GM23338 (cell line): ENCODE results near the gene TBC1D14. TPM values are rescaled to one million over a fixed set of nuclear protein-coding genes. Genes with fewer than 3 reads are reported as not detected.

Experiments
- ATAC-seq: fragments of 200-7000 bp; cut with Tn5 transposase; 3 replicates; pipeline ENCODE4 v1.9.1; 2020
- DNase-seq: peaks from one replicate; pipeline ENCODE4 v3.0.0-alpha.2; 2015; ENCODE audit warnings: low spot score
- H2AFZ ChIP-seq: fragments of 200-600 bp; sonication (generic); 2 replicates; pipeline ENCODE4 v1.8.0; 2016; ENCODE audit warnings: antibody characterized with exemption, mild to moderate bottlenecking, moderate library complexity
- H3F3A ChIP-seq: fragments of 200-600 bp; sonication (generic); replicated peaks from 2 replicates; pipeline ENCODE4 v1.8.0; 2017; ENCODE audit warnings: antibody characterized with exemption, mixed run types, low read depth
- H3K27ac ChIP-seq: fragments of 200-600 bp; sonication (generic); 2 replicates; pipeline ENCODE4 v1.6.1; 2016; ENCODE audit warnings: low read depth
- H3K27me3 ChIP-seq: fragments of 200-600 bp; sonication (generic); 2 replicates; pipeline ENCODE4 v1.8.0; 2016; ENCODE audit warnings: mild to moderate bottlenecking, mixed run types, moderate library complexity; ENCODE audit not compliant: insufficient read depth
- H3K36me3 ChIP-seq: fragments of 200-600 bp; sonication (generic); 2 replicates; pipeline ENCODE4 v1.8.0; 2016; ENCODE audit warnings: mild to moderate bottlenecking; ENCODE audit not compliant: insufficient read depth
- H3K4me1 ChIP-seq: fragments of 200-600 bp; sonication (generic); 2 replicates; pipeline ENCODE4 v1.8.0; 2016; ENCODE audit warnings: mild to moderate bottlenecking, moderate library complexity; ENCODE audit not compliant: insufficient read depth
- H3K4me2 ChIP-seq: fragments of 200-600 bp; sonication (generic); 2 replicates; pipeline ENCODE4 v1.7.1; 2017; ENCODE audit warnings: mixed run types
- H3K4me3 ChIP-seq: fragments of 200-600 bp; sonication (generic); 2 replicates; pipeline ENCODE4 v1.6.1; 2016; ENCODE audit warnings: mixed run types
- H3K79me2 ChIP-seq: fragments of 200-600 bp; sonication (generic); replicated peaks from 2 replicates; pipeline ENCODE4 v1.8.0; 2017; ENCODE audit warnings: mild to moderate bottlenecking; ENCODE audit not compliant: insufficient read depth
- H3K9me2 ChIP-seq: fragments of 200-600 bp; sonication (generic); 2 replicates; pipeline ENCODE4 v1.8.0; 2017; ENCODE audit not compliant: insufficient read depth
- H4K20me1 ChIP-seq: fragments of 200-600 bp; sonication (generic); replicated peaks from 2 replicates; pipeline ENCODE4 v1.8.0; 2017; ENCODE audit warnings: mild to moderate bottlenecking; ENCODE audit not compliant: insufficient read depth
- H3K27ac Mint-ChIP-seq: 2 replicates; pipeline ENCODE4 v1.8.0; 2020; ENCODE audit warnings: inconsistent platforms, mild to moderate bottlenecking, moderate library complexity, mixed read lengths
- H3K27me3 Mint-ChIP-seq: 3 replicates; pipeline ENCODE4 v1.8.0; 2022; ENCODE audit warnings: low read depth, mild to moderate bottlenecking, moderate library complexity, mixed read lengths, inconsistent platforms; ENCODE audit not compliant: insufficient read depth, poor library complexity
- H3K36me3 Mint-ChIP-seq: 3 replicates; pipeline ENCODE4 v1.8.0; 2021; ENCODE audit warnings: low read depth, mild to moderate bottlenecking, inconsistent platforms, moderate library complexity, mixed read lengths
- H3K4me1 Mint-ChIP-seq: 3 replicates; pipeline ENCODE4 v1.8.0; 2020; ENCODE audit warnings: mild to moderate bottlenecking, inconsistent platforms, mixed read lengths
- H3K4me3 Mint-ChIP-seq: 3 replicates; pipeline ENCODE4 v1.8.0; 2021; ENCODE audit warnings: moderate library complexity, mild to moderate bottlenecking, inconsistent platforms, mixed read lengths
- H3K9me3 Mint-ChIP-seq: 3 replicates; pipeline ENCODE4 v1.8.0; 2020; ENCODE audit warnings: moderate library complexity, mild to moderate bottlenecking, inconsistent platforms, mixed read lengths
- CREB1 ChIP-seq: fragments of 250-450 bp; sonication (Bioruptor Pico); IDR thresholded peaks from 2 replicates; pipeline ENCODE4 v1.5.0; 2020; ENCODE audit warnings: low read depth, mild to moderate bottlenecking, moderate library complexity
- CTCF ChIP-seq, 2 experiments: fragments of 200-600 bp in 1 of 2; sonication (generic) in 1 of 2; conservative IDR thresholded peaks; 2 replicates each; pipeline versions ENCODE4 v1.5.1 to v1.6.1; 2016 to 2017; ENCODE audit warnings: antibody characterized with exemption in 2 of 2, low read depth in 2 of 2, mild to moderate bottlenecking in 2 of 2, moderate library complexity in 1 of 2
- ETS1 ChIP-seq: IDR thresholded peaks from 2 replicates; pipeline ENCODE4 v1.6.1; 2016; ENCODE audit warnings: antibody characterized with exemption
- EZH2 ChIP-seq: fragments of 200-600 bp; sonication (generic); IDR thresholded peaks from one replicate; pipeline ENCODE4 v1.8.0; 2017; ENCODE audit warnings: antibody characterized with exemption, mild to moderate bottlenecking, low read depth; ENCODE audit not compliant: unreplicated experiment
- EZH2phosphoT487 ChIP-seq: fragments of 200-600 bp; sonication (generic); IDR thresholded peaks from one replicate; pipeline ENCODE4 v1.8.1; 2018; ENCODE audit warnings: antibody characterized with exemption; ENCODE audit not compliant: unreplicated experiment
- JUNB ChIP-seq: IDR thresholded peaks from one replicate; pipeline ENCODE4 v1.6.1; 2016; ENCODE audit warnings: antibody characterized with exemption; ENCODE audit not compliant: unreplicated experiment
- NANOG ChIP-seq: IDR thresholded peaks from 2 replicates; pipeline ENCODE4 v1.6.1; 2016; ENCODE audit warnings: antibody characterized with exemption, borderline replicate concordance
- POLR2AphosphoS5 ChIP-seq: IDR thresholded peaks from 2 replicates; pipeline ENCODE4 v1.6.1; 2016; ENCODE audit warnings: antibody characterized with exemption, low read depth
- REST ChIP-seq: IDR thresholded peaks from one replicate; pipeline ENCODE4 v1.6.1; 2018; ENCODE audit warnings: antibody characterized with exemption; ENCODE audit not compliant: unreplicated experiment
- STAT1 ChIP-seq: IDR thresholded peaks from one replicate; pipeline ENCODE4 v1.6.1; 2016; ENCODE audit warnings: antibody characterized with exemption; ENCODE audit not compliant: unreplicated experiment
- ZNF114 ChIP-seq: fragments of 250-450 bp; sonication (Bioruptor Pico); IDR thresholded peaks from 2 replicates; pipeline ENCODE4 v1.5.0; 2020; ENCODE audit warnings: mild to moderate bottlenecking, moderate library complexity
- ZNF331 ChIP-seq: fragments of 250-450 bp; sonication (Bioruptor Pico); IDR thresholded peaks from 2 replicates; pipeline ENCODE4 v1.5.0; 2020; ENCODE audit warnings: low read depth, mild to moderate bottlenecking, moderate library complexity
- ZNF462 ChIP-seq: fragments of 250-450 bp; sonication (Bioruptor Pico); IDR thresholded peaks from 2 replicates; pipeline ENCODE4 v1.5.0; 2020; ENCODE audit warnings: mild to moderate bottlenecking, moderate library complexity
- polyA plus RNA-seq: library from polyadenylated mRNA; unstranded; fragments of >200 nt; fragmentation: Nextera tagmentation; extraction: Ambion mirVana; gene quantifications from 2 replicates; pipeline ENCODE4 v1.2.1, GENCODE V29; 2016
- total RNA-seq: library from RNA; depleted of rRNA; stranded (reverse); fragments of >200 nt; shearing (Covaris generic); gene quantifications from 2 replicates; pipeline ENCODE4 v1.2.3, GENCODE V29; 2014

Gene TBC1D14
- total and polyA plus RNA-seq, 2 experiments from 2014 or later = 18.2 to 59.7 TPM

GRCh38 chr4:7041246-7041645 lies 131.6 kb downstream of the TBC1D14 start:
- ATAC-seq (no peak), DNase-seq (no peak)
- H3K27ac ChIP-seq = no peak overlapping the region
- TF ChIP-seq ZNF331 (no peak), ZNF462 (no peak), STAT1 (no peak), REST (no peak), ETS1 (no peak), CREB1 (CRISPR knock-in tag) (no peak), POLR2AphosphoS5 (no peak), NANOG (no peak), ZNF114 (CRISPR knock-in tag) (no peak), CTCF (conservative IDR thresholded peaks at IDR 0.05; ENCODE audit: low read depth in 2 of 2) (no peak), EZH2 (no peak), JUNB (no peak), EZH2phosphoT487 (no peak)
- no peak overlapping the region; the same call in 1 of the 2 replicates for H3K4me3 ChIP-seq
- Mint-ChIP-seq H3K27me3 (peaks cover 25% of the 10 kb centered on the region), H3K36me3 (no peaks in the 10 kb centered on the region; the same call in 2 of the 3 replicates), H3K4me3 (peak overlapping the region; percentile 85; the same call in 1 of the 3 replicates), H3K4me1 (peaks cover 31% of the 10 kb centered on the region), H3K27ac (no peak overlapping the region), H3K9me3 (no peaks in the 10 kb centered on the region; the same call in 1 of the 3 replicates)
- H3K36me3 ChIP-seq = no peaks in the 10 kb centered on the region
- H3K79me2 ChIP-seq = peaks cover 25% of the 10 kb centered on the region
- peaks cover 9% of the 10 kb centered on the region; the same call in 1 of the 2 replicates for H3K4me1 ChIP-seq
- peaks cover 21% of the 10 kb centered on the region for H4K20me1 ChIP-seq
- no peak overlapping the region for H2AFZ ChIP-seq
- no peaks in the 10 kb centered on the region for H3K9me2 ChIP-seq
- peaks cover 32% of the 10 kb centered on the region for H3K27me3 ChIP-seq
- 0 out of 2 replicates have a peak, but pooled peaks cover 3% of the 10 kb centered on the region for H3F3A ChIP-seq
- no peak overlapping the region for H3K4me2 ChIP-seq
